Measurements from ENCODE around the gene UBFD1. TPM values are rescaled to one million over a fixed set of nuclear protein-coding genes. Genes with fewer than 3 reads are reported as not detected.
A peak's percentile ranks its signal among the peaks of the same experiment; 100 is the strongest.

UBFD1 gene
- total and polyA plus RNA-seq, 4 donors: 8.5 to 61.4 (median 31.4) TPM

- Histone ChIP-seq H3K36me3 (ENCODE audit: control insufficient read depth in 4 of 4, insufficient read depth in 4 of 4, low read length in 4 of 4) (peaks cover 9 to 38% (median 33%) of the 10 kb centered on the region in 4 donors), H3K9me3 (ENCODE audit: control insufficient read depth in 4 of 4, insufficient read depth in 3 of 4, low read length in 3 of 4) (no peaks in the 10 kb centered on the region), H3K4me3 (no peak overlapping the region), H3K4me1 (ENCODE audit: control insufficient read depth in 5 of 5, insufficient read depth in 5 of 5, low read length in 5 of 5) (peaks cover 0 to 7% (median 2%) of the 10 kb centered on the region in 5 donors), H3K27ac (ENCODE audit: low read depth in 1 of 2, low read length in 1 of 2) (no peak overlapping the region), H3K27me3 (ENCODE audit: control insufficient read depth in 3 of 3, insufficient read depth in 3 of 3, low read length in 2 of 3) (no peaks in the 10 kb centered on the region), H3K9ac (ENCODE audit: insufficient read depth in 1 of 2, low read length in 2 of 2) (no peak overlapping the region)
- no peak for DNase-seq
- no peak for ATAC-seq (ENCODE audit: insufficient read depth, low FRiP score)
- TF ChIP-seq CTCF (IDR thresholded peaks at IDR 0.05; ENCODE audit: control extremely low read depth, extremely low read depth): no peak
- 94 to 96% methylated on average over 3 of the region's 3 CpGs for WGBS, 2 donors
These were observed 32.7 kb downstream of the UBFD1 start for GRCh38 chr16:23590181-23590580.

GRCh38 chr16:23594186-23594585 is 36.7 kb downstream of the UBFD1 start:
- WGBS, 2 donors: 96 to 98% methylated on average over 12 of the region's 12 CpGs

GRCh38 chr16:23595246-23595950 is 37.9 kb downstream of the UBFD1 start:
- ATAC-seq (ENCODE audit: insufficient read depth, low FRiP score): no peak
- Histone ChIP-seq H3K4me1 (ENCODE audit: control insufficient read depth in 5 of 5, insufficient read depth in 5 of 5, low read length in 5 of 5) (peaks cover 0 to 12% (median 3%) of the 10 kb centered on the region in 5 donors), H3K36me3 (ENCODE audit: control insufficient read depth in 4 of 4, insufficient read depth in 4 of 4, low read length in 4 of 4) (peaks cover 3 to 22% (median 14%) of the 10 kb centered on the region in 4 donors), H3K9ac (ENCODE audit: insufficient read depth in 1 of 2, low read length in 2 of 2) (peak overlapping the region; percentile 89), H3K4me3 (peak overlapping the region; percentile 100), H3K9me3 (ENCODE audit: control insufficient read depth in 4 of 4, insufficient read depth in 3 of 4, low read length in 3 of 4) (no peaks in the 10 kb centered on the region), H3K27me3 (ENCODE audit: control insufficient read depth in 3 of 3, insufficient read depth in 3 of 3, low read length in 2 of 3) (no peaks in the 10 kb centered on the region), H3K27ac (ENCODE audit: low read depth in 1 of 2, low read length in 1 of 2) (peak overlapping the region; percentile 86 to 94)
- 19 to 22% methylated on average over 34 of the region's 34 CpGs for WGBS, 2 donors
- DNase-seq: peak in 1 of 3 donors; percentile 11
- TF ChIP-seq CTCF (IDR thresholded peaks at IDR 0.05; ENCODE audit: control extremely low read depth, extremely low read depth): no peak

More at GRCh38 chr16:23594186-23594585, 36.7 kb downstream of the UBFD1 start:
- no peak for TF ChIP-seq CTCF (IDR thresholded peaks at IDR 0.05; ENCODE audit: control extremely low read depth, extremely low read depth)
- peak overlapping the region in 1 of 2 donors; percentile 86 for H3K27ac ChIP-seq (ENCODE audit: low read depth in 1 of 2, low read length in 1 of 2)
- peaks cover 0 to 12% (median 3%) of the 10 kb centered on the region in 5 donors for H3K4me1 ChIP-seq (ENCODE audit: control insufficient read depth in 5 of 5, insufficient read depth in 5 of 5, low read length in 5 of 5)
- H3K9me3 ChIP-seq (ENCODE audit: control insufficient read depth in 4 of 4, insufficient read depth in 3 of 4, low read length in 3 of 4): no peaks in the 10 kb centered on the region
- no peak overlapping the region for H3K9ac ChIP-seq (ENCODE audit: insufficient read depth in 1 of 2, low read length in 2 of 2)
- DNase-seq: no peak
- peaks cover 7 to 26% (median 19%) of the 10 kb centered on the region in 4 donors for H3K36me3 ChIP-seq (ENCODE audit: control insufficient read depth in 4 of 4, insufficient read depth in 4 of 4, low read length in 4 of 4)
- H3K4me3 ChIP-seq: no peak overlapping the region
- no peaks in the 10 kb centered on the region for H3K27me3 ChIP-seq (ENCODE audit: control insufficient read depth in 3 of 3, insufficient read depth in 3 of 3, low read length in 2 of 3)
- no peak for ATAC-seq (ENCODE audit: insufficient read depth, low FRiP score)

Measured in lung (tissue), 12 donors.